ENCODE results near the gene ZNF792. TPM values are rescaled to one million over a fixed set of nuclear protein-coding genes. Genes with fewer than 3 reads are reported as not detected.
"Not testable (repeated sequence)": the region's sequence is repeated elsewhere in the genome, so short reads cannot be mapped to it uniquely, and the experiment has no call there.

The ZNF792 gene
- total RNA-seq, 1 experiment from 2014 or later: 4.5 TPM

- H3K27ac Mint-ChIP-seq (ENCODE audit: unreplicated experiment): peak overlapping the region; percentile 98
- H3K4me3 ChIP-seq (ENCODE audit: low read depth, low read length): no peak overlapping the region
- H3K4me1 Mint-ChIP-seq (ENCODE audit: low read depth, unreplicated experiment): peaks cover 51% of the 10 kb centered on the region
- TF ChIP-seq CTCF (IDR thresholded peaks at IDR 0.05; ENCODE audit: insufficient read depth in 1 of 2, low read depth in 1 of 2, low read length in 1 of 2, severe bottlenecking in 1 of 2, unreplicated experiment in 1 of 2): no peak
- H3K36me3 ChIP-seq (ENCODE audit: control insufficient read depth, insufficient read depth, low read length): peaks cover 9% of the 10 kb centered on the region
- DNase-seq: no peak
- BruUV-seq (replicated peaks): no TSS peak
- no peaks in the 10 kb centered on the region for H3K27me3 ChIP-seq (replicated peaks; ENCODE audit: control insufficient read depth, insufficient read depth, low read length)
- peaks cover 51% of the 10 kb centered on the region for H3K4me1 ChIP-seq
- POLR2A ChIA-PET: interaction anchor here (0.7 to 1.4 kb wide), 5 partner anchors 12 to 80 kb away, joined by 4 to 14 read pairs (median 7); partner anchors contain the start of genes HPN and ZNF30
- no peaks in the 10 kb centered on the region for H3K9me3 ChIP-seq
- no peaks in the 10 kb centered on the region for H3K27me3 Mint-ChIP-seq (ENCODE audit: insufficient read depth, unreplicated experiment)
- peak overlapping the region; percentile 70 for H3K4me3 Mint-ChIP-seq (ENCODE audit: unreplicated experiment)
- CTCF ChIA-PET: interaction anchor here (0.9 to 1.4 kb wide), 3 partner anchors 7 to 80 kb away, joined by 3 to 6 read pairs (median 5); partner anchors contain the start of gene ZNF30
- intact Hi-C loops (cut with micrococcal nuclease; ENCODE audit: unreplicated experiment): loop anchor here (1.0 to 2.0 kb wide), 4 partner anchors 22 to 168 kb away; partner anchors contain the start of gene HPN
- no peaks in the 10 kb centered on the region for H3K9me3 Mint-ChIP-seq (ENCODE audit: unreplicated experiment)
- H3K36me3 Mint-ChIP-seq (ENCODE audit: insufficient read depth, unreplicated experiment): peaks cover 79% of the 10 kb centered on the region
These were observed 43.0 kb upstream of the ZNF792 start for GRCh38 chr19:35006999-35007365.

- BruUV-seq (replicated peaks): no TSS peak
- peak overlapping the region; percentile 98 for H3K27ac Mint-ChIP-seq (ENCODE audit: unreplicated experiment)
These were observed 42.4 kb upstream of the ZNF792 start for GRCh38 chr19:35006342-35006998.

GRCh38 chr19:35006007-35006341 is 41.9 kb upstream of the ZNF792 start:
- not testable (repeated sequence) for H3K27me3 ChIP-seq (replicated peaks; ENCODE audit: control insufficient read depth, insufficient read depth, low read length); H3K27me3 Mint-ChIP-seq (ENCODE audit: insufficient read depth, unreplicated experiment); BruUV-seq (replicated peaks); H3K36me3 ChIP-seq (ENCODE audit: control insufficient read depth, insufficient read depth, low read length); DNase-seq; H3K4me3 ChIP-seq (ENCODE audit: low read depth, low read length); H3K9me3 ChIP-seq; H3K9me3 Mint-ChIP-seq (ENCODE audit: unreplicated experiment)
- peak overlapping the region; percentile 98 for H3K27ac Mint-ChIP-seq (ENCODE audit: unreplicated experiment)
- H3K36me3 Mint-ChIP-seq (ENCODE audit: insufficient read depth, unreplicated experiment): peaks cover 75% of the 10 kb centered on the region
- POLR2A ChIA-PET: interaction anchor here (0.6 to 1.4 kb wide), 6 partner anchors 11 to 813 kb away, joined by 3 to 14 read pairs (median 6); partner anchors contain the start of genes HPN, SCN1B and ZNF30
- intact Hi-C loops (cut with micrococcal nuclease; ENCODE audit: unreplicated experiment): loop anchor here (1.0 to 2.0 kb wide), 4 partner anchors 23 to 167 kb away; partner anchors contain the start of gene HPN
- H3K4me3 Mint-ChIP-seq (ENCODE audit: unreplicated experiment): peak overlapping the region; percentile 70
- H3K4me1 ChIP-seq: peaks cover 55% of the 10 kb centered on the region
- CTCF ChIA-PET: interaction anchor here (0.5 to 1.4 kb wide), 10 partner anchors 8 to 1036 kb away, joined by 3 to 9 read pairs (median 4); no protein-coding TSS in a partner anchor
- H3K4me1 Mint-ChIP-seq (ENCODE audit: low read depth, unreplicated experiment): peaks cover 52% of the 10 kb centered on the region

More at GRCh38 chr19:35006342-35006998, 42.4 kb upstream of the ZNF792 start:
- no peaks in the 10 kb centered on the region for H3K9me3 ChIP-seq
- Mint-ChIP-seq H3K4me3 (ENCODE audit: unreplicated experiment) (peak overlapping the region; percentile 70), H3K36me3 (ENCODE audit: insufficient read depth, unreplicated experiment) (peaks cover 75% of the 10 kb centered on the region), H3K27me3 (ENCODE audit: insufficient read depth, unreplicated experiment) (no peaks in the 10 kb centered on the region), H3K9me3 (ENCODE audit: unreplicated experiment) (no peaks in the 10 kb centered on the region), H3K4me1 (ENCODE audit: low read depth, unreplicated experiment) (peaks cover 52% of the 10 kb centered on the region)
- POLR2A ChIA-PET: interaction anchor here (0.6 to 1.4 kb wide), 7 partner anchors 11 to 813 kb away, joined by 3 to 14 read pairs (median 4); partner anchors contain the start of genes HPN, SCN1B and ZNF30
- intact Hi-C loops (cut with micrococcal nuclease; ENCODE audit: unreplicated experiment): loop anchor here (1.0 to 2.0 kb wide), 4 partner anchors 22 to 168 kb away; partner anchors contain the start of gene HPN
- CTCF ChIA-PET: interaction anchor here (0.5 to 1.4 kb wide), 9 partner anchors 8 to 1035 kb away, joined by 3 to 9 read pairs (median 3); partner anchors contain the start of gene ZNF30
- H3K4me1 ChIP-seq: peaks cover 55% of the 10 kb centered on the region
- no peak overlapping the region for H3K4me3 ChIP-seq (ENCODE audit: low read depth, low read length)
- DNase-seq: peak; percentile 94 to 96
- no peak for TF ChIP-seq CTCF (IDR thresholded peaks at IDR 0.05; ENCODE audit: insufficient read depth in 1 of 2, low read depth in 1 of 2, low read length in 1 of 2, severe bottlenecking in 1 of 2, unreplicated experiment in 1 of 2)
- no peaks in the 10 kb centered on the region for H3K27me3 ChIP-seq (replicated peaks; ENCODE audit: control insufficient read depth, insufficient read depth, low read length)
- peaks cover 7% of the 10 kb centered on the region for H3K36me3 ChIP-seq (ENCODE audit: control insufficient read depth, insufficient read depth, low read length)

Measured in Caco-2 (cell line).